Erythroblast (primary cell): ENCODE data around the gene SLC7A4.

Experiments
- GATA1 ChIP-seq: IDR thresholded peaks from 2 replicates; pipeline ENCODE4 v1.6.1; 2011; ENCODE audit warnings: low read depth, mild to moderate bottlenecking, control low read depth, low read length, moderate library complexity
- POLR2A ChIP-seq: IDR thresholded peaks from 2 replicates; pipeline ENCODE4 v1.6.1; 2011; ENCODE audit warnings: mild to moderate bottlenecking, low read length

DNA sequence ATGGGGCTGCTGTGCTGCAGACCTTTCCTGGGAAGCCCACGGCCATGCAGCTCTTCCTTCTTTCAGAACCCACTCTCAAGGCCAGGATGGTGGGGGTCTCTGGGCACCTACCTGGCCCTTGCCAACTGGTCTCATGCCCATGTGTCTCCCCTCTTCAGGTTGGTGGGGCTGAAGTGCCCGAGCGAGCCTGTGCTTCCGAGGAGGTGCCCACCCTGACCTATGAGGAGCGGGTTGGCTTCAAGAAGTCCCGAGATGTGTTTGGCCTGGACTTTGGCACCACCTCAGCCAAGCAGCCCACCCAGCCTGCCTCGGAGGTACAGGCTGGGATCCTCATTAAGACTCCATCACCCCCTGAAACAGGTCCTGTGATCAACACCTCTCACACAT lies 40.3 kb downstream of the SLC7A4 start:
- TF ChIP-seq POLR2A (no peak), GATA1 (no peak)
